Measurements from ENCODE around the gene FGG.

FGG gene

DNA sequence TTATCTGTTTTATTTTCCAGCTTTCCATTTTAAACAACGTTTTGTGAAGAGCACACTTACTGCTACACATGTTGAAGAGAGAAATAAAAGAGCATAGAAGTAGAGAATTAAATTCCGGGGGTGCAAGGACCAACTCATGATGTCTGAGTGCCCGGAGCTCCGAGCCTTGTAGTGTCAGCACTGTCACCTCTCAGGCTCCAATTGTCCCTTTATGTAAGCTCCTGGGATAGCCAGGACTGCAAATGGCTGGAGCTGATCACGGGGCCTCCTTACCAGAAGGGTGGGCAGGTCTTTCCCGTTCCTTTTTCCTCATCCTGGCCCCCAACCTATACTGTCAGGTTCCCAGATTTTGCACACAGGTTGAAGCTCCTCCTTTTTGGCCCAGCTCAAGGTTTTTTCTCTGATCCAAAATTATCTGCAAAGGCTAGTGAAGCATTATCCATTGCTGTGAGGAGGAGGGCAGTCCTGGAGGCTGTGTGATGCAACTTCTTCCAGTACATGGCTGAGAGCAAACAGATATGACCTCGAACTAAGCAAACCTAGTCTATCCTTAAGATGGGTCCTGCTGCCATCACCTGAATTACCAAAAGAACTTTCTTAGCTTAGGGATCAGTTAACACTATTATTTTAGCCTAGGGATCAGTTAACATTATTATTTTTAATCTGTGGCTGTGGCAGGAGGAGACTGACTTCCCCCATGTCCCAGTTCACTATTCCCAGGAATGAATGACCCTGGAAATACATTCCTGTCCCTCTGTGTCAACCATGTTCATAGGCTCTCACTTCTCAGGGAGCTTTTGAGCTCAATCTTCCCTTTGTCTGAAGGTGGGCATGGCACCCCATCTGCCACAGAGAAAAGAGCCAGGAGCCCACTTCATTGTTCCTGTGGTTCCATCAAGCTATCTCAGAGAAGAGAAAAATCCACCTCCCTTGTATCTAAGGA is at the start of gene FGG:
TSS of gene FGG (minus strand) at position 185 of the 943 bp plus-strand sequence. CDS start at position 138, 47 bp downstream.
- DNase-seq (ENCODE audit: low read depth): no peak

DNA sequence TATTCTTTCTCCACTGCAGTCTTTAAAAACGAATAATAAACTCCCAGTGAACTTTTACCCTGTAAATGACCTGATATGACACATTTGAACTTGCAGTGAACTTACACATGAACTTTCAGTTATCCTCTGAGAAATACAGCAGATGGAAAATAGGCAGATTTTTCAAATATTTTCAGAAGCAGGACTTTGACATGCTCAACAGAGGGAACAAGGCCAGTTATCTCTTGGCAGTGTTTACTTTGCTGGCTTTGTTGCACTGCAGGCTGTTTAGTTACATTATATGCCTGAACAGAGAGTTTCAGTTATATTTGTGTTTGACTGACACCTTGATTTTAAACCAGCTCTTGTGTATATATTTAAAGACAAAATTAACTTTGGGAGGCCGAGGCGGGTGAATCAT is 47.6 kb upstream of the FGG start:
- DNase-seq (ENCODE audit: low read depth): no peak

DNA sequence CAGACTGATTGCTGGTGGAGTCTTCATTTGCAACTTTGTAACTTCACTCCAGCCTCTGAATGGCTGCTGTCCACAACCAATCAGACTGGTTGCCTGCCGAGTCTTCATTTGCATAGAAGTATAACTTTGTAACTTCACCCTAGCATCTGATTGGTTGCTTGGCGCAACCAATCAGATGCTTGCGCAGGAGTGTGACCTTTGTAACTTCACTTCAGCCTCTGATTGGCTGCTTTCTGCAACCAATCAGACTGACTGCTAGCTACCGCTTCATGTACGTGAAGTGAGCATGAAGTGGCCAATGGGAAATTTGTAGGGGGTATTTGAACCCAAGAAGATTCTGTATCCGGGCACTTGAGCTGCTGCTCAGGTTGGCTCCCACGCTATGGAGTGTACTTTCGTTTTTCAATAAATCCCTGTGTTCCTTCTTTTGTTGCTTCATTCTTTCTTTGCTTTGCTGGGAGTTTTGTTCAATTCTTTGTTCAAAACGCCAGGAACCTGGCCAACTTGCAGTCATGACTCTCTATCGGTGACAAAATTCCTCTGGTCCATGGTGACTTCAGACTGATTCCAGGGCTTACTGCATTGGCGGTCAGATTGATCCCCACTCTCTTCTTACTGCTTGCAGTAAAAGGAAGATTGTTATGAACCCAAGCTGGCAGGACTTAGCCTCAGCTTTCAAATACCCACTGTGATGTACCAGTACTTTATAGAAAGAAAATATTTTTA is 46.4 kb upstream of the FGG start:
- no peak for DNase-seq (ENCODE audit: low read depth)

DNA sequence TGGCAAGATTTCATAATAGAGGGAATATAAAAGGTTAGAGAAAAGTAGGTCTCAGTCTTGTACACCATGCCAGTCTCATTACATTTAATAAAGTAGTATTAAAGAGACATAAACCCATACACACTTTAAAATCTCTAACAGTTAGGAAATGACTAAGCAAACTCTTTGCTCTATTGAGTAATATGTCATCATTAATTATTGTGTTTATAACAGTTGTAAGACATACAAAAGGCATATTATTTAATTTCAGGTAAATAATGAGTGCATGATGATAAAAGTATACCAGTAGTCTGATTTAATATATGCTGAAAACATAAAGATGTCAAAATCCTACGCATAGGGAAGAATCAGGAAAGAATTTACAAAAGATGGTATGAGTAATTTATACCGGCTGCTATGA is 31.0 kb upstream of the FGG start:
- no peak for DNase-seq (ENCODE audit: low read depth)

DNA sequence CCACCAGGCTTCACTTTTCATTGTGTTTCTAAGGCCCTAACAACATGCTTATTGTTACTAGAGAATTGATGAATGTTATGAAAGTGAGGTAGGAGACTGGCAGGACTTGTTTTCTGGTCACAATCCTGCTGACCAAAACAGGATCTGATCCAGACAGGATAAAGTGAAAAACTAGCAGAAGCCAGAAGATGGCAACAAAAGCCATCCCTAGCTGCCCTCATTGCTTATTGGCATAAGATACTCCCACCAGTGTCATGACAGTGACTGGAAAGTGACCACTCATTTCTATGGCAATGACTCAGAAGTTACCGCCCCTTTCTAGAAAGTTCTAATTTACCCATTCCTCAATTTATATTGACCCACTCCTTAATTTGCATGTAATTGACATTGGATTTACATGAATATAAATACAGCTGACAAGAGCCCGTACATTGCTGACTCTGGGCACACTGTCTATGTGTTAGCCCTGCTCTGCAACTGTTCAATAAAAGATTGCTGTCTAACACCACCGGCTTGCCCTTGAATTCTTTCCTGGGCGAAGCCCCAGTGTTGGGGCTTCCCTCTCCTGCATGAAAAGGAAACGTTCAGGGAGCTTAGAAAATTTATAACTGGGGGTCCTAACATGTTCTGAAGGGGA is 30.0 kb upstream of the FGG start:
- no peak for DNase-seq (ENCODE audit: low read depth)

DNA sequence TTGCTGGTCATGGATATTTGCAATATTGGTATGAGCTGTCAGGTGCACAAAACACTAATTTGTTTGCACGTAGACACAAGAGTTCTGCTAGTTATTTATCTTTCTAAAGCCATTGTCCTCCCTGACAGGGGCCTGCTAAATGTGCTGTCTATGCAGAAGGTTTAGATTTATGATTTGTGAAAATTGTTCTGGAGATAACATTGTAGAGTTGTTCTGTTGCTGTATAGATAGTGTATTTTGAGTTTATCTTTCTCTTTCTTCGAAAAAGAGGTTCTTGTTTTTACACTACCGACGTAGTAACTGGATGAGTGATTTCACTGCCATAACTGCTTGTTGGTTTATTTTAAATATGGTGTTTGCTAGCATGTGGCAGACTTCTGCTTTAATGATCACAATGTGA is 28.5 kb upstream of the FGG start:
- no peak for DNase-seq (ENCODE audit: low read depth)

DNA sequence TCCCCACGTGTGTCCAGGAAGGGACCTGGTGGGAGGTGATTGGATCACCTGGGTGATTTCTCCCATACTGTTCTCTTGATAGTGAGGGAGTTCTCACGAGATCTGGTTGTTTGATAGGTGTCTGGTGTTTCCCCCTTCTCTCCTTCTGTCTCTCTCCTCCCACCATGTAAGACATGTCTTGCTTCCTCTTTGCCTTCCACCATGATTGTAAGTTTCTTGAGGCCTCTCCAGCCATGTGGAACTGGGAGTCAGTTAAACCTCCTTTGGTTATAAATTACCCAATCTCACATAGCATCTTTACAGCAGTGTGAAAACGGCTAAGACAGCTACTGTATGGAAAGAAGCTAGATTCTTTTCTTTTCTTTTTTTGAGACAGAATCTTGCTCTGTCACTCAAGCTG is 21.6 kb upstream of the FGG start:
- no peak for DNase-seq (ENCODE audit: low read depth)

DNA sequence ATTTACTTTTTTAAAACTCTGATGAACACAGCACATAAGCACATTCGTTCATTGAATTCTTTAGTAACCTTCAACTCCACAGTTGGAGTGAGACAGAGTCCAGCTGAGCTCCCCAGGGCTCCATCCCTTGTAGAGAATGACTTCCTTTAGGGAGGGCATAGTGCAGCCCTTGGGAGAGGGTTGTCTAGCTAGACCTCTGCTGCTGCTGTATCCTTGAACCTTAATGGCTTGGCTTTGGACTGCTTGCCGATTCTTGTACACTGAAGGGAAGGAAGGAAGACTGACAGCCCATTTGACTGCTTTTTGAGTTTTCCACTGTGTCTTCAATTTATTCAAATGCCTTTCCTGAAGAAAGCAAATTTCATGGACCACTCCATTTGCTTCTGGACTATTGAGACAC is 19.4 kb upstream of the FGG start:
- DNase-seq (ENCODE audit: low read depth): no peak

DNA sequence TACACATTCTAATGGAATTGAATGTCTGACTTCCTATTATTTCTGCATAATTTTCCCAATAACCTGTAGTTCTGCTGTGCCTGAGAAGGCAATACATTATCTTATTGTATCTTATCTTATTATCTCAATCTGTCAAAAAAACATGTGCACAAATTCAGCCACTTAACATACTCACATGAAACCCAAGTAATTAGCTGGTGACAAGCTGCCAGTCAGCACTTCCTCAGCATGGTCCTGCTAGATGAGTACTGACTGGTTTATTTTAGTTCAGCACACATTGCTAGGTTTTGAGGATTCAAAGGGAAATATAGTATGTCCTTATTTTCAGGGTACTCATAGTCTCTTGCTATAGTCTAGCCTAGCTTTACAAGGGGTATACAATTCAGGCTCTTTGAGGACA is 17.9 kb upstream of the FGG start:
- DNase-seq (ENCODE audit: low read depth): no peak

DNA sequence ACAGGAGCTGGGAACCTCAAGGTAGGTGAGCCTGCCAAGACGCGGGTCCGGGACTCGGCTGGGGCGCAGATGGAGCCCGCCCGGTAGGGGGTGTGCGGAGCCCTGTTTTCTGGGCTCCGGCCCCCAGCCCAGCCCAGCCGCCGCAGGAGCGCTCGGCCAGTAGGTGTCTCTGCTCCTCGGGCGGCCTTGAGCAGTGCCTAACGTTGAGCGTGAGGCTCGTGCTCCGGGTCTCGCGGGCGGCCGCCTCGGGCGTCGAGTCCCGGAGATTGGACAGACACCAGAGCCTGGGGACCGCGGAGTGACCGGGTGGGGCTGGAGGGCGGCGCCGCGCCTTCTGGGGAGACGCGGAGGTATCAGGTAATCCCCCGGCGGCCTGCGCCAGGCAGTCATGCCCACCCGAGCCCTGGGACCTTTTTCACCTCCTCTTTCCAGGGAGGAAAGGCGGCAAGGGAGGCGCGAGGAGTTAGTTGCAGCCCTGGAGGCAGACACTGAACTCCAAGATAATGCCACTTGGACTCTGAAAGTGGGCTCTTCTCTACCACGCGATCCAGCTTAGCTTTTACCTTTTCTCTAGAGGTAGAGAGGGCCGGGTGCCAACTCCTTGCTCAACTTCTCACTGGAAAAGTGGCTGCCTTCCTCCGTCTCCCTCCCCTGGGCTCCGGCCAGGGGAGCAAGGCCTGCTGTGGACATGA is 14.5 kb upstream of the FGG start:
- no peak for DNase-seq (ENCODE audit: low read depth)

DNA sequence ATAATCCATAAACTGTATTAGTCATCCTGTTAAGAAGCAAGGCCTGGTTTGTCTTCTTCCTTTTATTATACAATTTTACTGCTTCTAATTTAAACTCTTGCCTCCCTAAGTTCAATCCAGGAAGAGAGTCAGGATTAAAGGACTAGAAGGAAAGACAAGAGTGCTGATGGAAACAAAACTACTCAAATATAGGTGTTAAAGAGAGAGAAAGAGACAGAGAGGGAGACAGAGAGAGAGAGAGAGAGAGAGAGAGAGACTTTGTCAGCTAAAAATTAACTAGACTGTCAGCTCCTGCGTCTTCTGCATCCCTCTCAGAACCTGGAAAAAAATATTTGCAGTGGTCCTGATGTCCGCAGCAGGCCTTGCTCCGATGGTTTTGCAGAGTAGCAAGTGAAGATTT is 13.5 kb upstream of the FGG start:
- no peak for DNase-seq (ENCODE audit: low read depth)

DNA sequence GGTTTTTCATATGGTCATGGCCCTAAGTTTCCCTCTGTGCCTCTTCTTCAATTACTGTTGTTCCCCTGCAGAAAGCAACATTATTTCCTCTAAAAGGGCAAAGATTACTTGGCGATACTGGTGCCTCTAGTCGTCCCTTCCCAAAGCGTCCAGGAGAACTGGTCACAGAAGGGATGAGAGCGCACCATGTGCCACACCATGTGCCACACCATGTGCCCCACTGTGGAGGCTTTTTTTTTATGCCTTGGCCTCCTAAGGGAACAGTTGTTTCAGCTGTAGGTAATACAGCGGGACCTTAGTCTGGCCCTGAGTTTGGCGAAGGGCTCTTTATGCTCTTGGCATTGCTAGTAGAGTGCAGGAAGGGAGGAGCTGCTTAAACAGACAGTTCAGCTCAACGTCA is 11.5 kb upstream of the FGG start:
- no peak for DNase-seq (ENCODE audit: low read depth)

DNA sequence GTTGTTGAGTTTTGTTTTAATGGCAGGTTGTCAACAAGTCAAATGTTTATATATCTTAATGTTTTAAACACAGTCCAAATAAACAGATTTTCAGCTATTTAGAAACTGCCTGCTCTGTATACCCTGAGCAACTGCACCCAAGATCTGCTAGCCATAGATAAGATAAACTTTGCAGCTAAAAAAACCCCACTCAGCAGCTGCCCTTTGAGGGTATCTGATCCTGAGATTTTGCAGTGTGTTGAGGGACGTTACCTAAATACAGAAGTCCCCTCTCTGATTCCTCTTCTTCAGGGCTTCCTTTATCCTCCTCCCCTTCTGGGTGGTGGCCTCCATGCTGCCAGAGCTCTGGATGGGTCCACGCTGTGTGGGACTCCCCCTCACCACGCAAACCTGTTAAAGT is 11.0 kb upstream of the FGG start:
- DNase-seq (ENCODE audit: low read depth): no peak

DNA sequence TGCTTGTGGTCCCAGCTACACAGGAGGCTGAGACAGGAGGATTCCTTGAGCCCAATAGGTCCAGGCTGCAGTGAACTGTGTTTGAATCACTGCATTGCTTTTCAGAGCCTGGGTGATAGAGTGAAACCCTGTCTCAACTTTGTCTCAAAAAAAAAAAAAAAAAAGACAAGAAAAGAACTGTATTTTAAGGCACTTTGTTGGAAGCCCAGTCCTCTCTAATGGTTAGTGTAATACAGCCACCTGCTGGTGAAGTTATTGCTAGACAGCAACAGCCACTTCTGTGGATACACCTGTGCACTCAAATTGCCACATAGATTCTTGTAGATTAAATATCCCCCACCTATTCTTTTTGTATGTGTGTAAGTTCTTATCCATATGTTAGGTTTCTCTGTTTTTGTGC is 10.1 kb upstream of the FGG start:
- no peak for DNase-seq (ENCODE audit: low read depth)

DNA sequence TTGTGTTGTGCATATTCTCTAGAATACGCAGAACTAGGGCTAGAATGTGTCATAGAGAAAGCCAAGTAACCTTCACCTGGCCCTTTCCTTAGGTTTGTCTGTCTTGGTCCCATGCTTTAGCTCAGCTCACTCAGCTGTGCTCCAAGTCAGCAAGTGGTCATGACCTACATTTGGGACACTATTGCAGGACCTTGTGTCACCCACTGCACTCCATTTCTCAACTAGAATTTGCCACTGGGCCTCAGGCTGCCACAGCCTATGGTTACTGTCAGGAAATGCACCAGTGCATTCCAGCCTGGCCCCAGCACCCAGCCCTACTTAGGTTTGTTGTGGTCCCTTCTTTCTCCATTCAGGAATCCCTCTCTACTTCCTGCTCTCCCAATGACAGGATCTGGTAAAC is 7.7 kb upstream of the FGG start:
- DNase-seq (ENCODE audit: low read depth): no peak

DNA sequence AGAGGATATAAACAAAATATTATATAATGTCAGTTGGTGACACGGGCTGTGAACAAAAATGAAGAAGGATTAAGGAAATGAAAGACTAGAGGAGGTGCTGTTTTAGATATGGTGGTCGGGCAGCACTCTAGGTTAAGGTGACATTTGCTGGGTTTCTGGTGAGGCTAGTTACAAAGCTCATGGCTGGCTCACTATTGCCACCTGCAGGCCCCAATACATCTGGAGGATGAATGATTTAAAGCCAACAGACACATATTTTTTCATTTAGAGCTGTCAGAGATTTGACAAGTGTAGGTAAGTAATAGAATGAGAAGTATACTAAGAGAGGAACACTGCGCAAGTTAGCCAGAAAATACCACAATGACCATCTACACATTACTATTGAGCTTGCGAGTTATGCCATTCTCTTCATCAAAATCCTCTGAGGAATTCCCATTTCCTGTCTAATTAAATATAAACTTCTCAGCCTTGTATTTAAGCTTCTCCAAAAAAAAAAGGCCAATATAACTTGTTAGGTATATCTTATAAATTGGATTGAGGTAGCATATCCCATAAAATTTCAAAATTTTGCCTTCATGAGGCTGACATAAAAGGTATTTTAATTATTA is 6.4 kb upstream of the FGG start:
- no peak for DNase-seq (ENCODE audit: low read depth)

DNA sequence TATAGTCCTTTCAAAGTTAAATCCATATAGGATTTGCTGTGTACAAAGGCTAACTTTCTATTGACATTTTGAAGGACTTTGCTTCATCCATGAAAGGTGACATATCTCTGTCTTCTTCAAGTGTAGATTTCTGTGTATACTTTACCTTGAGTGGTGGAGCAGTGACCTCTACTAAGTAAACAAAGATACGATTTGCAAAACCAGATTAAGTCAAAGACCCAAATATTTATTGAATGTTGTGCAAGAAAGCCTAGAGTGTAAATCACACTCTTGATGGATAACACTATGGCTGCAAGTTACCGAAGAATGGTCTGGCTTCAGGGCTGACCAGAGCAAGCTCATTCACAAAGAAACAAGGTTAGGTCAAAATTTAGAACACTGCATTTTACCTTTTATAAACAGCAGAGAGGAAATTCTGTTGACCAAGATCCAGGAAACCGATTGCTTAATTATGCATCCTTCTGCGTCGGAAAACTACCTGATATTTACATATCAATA is 5.4 kb upstream of the FGG start:
- no peak for DNase-seq (ENCODE audit: low read depth)

DNA sequence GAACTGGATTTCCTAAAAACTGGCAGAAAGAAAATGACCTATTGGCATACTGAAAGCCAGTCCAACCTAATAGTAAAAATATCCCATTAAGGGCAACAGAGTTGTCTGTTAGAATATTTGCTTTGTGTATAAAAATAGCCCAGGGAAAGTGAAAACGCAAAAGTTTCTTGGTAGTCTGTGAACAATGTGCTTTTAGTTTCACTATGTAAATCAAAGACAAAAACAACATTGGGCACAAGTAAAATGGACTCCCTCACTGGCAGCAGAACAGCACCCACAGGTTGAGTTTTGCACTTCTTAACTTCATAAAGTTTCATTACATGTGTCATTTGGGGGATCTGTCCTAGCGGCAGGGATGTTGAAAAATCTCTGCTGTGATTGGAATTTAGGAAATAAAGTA is 4.3 kb upstream of the FGG start:
- no peak for DNase-seq (ENCODE audit: low read depth)

DNA sequence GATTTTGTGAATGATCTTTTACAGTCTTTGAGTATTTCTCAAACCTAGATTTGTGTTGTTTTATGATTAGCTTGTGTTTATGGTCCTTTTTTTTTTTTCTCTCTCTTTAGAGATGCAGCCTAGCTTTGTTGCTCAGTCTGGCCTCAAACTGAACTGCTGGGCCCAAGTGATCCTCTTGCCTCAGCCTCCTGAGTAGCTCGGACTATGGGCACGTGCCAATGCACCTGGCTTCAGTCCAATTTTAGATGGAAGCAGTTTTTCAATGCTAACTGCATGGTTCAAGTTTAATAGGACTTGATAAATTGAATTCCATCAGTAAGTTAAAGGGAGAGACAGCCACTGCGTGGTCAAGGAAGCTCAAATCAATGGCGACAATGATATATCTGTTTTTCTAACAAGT is 3.8 kb upstream of the FGG start:
- DNase-seq (ENCODE audit: low read depth): no peak

DNA sequence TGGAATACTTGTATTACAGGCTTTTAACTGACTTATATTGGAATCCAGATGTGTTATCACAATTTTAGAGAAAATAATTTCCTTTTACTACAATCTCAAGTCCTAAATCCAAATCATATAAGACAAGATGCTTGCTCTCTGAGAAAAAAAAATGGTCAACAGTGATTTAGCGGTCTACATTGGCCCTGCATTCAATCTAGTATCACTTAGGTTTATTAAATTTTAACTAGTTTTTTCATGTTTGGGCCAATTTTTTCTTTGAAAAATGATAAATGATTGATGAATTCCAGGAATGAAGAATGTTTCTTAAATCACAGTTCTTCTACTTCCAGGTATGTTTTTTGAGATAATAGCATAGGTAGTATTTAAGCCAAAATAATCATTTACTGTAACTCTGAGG is 2.8 kb upstream of the FGG start:
- DNase-seq (ENCODE audit: low read depth): no peak

DNA sequence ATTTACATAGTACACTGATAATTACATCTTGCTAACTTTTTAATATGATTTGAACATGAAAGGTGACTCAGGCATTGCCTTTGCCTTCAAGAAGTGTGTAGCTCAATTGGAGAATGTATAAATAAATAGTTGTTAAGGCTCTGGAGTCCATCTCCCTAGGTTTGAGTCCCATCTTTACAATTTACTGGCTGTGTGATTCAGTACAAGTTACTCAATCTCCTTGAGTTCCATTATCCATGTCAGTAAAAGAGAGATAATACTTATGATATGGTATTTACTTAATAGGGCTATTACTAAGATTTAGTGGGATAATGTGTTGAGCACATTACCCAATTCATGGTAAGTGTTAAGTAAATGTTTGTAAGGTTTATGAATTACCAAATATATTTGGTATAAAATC is 1.9 kb upstream of the FGG start:
- no peak for DNase-seq (ENCODE audit: low read depth)

DNA sequence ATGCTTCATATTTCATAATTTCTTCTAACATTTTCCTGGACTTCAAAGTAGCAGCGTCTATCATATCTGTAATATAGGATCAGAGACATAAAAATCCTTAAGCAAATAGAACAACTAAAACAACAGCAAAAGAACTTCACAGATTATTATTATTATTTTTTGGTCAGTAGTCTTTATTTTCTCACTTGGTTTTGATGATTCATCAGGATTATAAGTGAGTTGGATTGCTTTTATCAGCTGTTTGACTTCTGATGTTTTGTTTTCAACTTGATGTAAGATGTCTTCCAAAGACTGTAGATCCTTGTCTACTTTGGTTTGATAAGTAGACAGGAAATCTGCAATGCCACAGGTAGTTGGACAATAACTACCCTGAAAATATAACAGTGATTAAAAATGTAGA is 623 bp downstream of the FGG start:
- no peak for DNase-seq (ENCODE audit: low read depth)

All from GM04503 (cell line).